ENCODE results near the gene PLPPR3.

The PLPPR3 gene

DNA sequence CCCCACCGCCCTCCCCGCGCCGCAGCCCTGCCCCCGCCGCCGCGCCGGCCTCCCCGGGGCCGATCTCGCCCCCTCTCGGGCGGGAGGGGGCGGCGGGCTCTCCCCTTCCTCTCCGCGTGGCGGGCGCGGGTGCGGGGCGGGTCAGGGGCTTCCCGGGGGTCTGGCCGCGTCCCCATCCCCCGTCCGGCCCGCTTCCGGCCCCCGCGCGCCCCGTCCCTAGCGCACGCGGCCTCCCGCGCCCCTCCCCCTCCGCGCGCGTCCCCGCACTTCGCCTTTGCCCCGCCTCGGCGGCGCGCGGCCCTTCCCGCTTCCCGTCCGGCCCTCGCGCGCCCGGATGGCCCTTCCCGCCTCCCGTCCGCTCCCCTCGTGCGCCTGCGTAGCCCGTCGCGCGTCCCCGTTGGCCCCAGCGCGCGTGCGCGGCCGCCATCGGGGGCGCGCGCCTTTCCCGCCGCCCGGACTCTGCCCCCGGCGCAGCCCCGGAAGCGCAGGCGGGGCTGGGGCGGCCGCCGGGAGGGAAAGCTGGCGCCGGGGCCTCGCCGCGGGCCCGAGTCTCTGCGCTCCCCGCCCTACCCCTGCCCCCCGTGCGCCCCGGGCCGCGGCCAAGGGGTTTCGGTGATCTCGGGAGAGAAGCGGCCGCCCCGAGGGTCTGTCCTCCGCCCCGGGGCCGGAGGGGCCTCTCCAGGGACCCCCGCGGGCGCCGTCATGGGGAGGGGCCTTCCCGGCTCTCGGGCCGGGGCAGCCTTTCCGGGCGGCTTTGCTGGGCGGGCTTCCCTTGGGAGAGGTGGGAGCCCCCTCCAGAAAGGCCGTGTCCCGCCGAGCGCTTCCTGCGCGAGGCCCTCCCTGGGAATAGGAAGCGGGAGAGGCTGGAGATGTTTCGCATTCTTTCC, 24.0 kb downstream of the PLPPR3 start:
- in situ Hi-C loops (cut with MboI; ENCODE audit: low sequenced_read_pairs) = no loop called here

DNA sequence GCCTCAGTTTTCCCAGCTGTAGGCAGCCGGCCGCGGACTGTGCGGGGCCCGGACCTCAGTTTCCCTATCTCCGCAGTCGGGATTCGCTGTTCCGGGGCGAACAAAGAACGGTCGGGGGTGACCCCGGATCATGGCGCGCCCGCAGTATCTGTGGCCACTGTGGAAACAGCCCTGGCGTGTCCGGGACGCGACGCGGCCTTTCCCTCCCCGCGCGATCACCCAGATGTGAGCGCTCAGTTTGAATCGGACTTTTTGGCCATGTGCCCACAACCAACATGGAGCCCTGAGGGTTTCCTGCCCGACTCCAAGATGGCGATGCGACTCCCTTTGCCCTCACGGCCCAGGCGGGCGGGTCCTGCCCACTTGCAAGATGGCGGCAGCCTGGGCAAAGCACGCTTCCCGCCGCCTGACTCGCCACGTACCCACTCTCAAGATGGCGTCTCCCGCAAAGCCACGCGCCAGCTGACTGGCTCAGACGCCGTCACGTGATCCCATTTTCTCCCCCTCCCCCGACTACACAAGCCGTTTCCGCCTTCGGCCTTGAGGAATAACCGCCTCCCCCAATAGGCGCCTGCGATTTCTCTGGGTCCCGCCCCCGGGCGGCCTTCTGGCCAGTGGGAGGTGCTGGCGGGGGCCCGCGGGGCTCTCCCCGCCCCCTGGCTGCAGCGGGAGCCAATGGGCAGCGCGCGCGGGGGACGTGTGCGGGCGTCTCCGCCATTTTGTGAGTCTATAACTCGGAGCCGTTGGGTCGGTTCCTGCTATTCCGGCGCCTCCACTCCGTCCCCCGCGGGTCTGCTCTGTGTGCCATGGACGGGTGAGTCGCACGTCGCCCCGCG, 24.8 kb downstream of the PLPPR3 start, which contains the start of gene PTBP1:
Gene PTBP1, plus strand, starts transcription at position 761 of the 836 bp plus-strand sequence. Its CDS starts 46 bp downstream, at position 807.
- in situ Hi-C loops (cut with MboI; ENCODE audit: low sequenced_read_pairs) = no loop called here

DNA sequence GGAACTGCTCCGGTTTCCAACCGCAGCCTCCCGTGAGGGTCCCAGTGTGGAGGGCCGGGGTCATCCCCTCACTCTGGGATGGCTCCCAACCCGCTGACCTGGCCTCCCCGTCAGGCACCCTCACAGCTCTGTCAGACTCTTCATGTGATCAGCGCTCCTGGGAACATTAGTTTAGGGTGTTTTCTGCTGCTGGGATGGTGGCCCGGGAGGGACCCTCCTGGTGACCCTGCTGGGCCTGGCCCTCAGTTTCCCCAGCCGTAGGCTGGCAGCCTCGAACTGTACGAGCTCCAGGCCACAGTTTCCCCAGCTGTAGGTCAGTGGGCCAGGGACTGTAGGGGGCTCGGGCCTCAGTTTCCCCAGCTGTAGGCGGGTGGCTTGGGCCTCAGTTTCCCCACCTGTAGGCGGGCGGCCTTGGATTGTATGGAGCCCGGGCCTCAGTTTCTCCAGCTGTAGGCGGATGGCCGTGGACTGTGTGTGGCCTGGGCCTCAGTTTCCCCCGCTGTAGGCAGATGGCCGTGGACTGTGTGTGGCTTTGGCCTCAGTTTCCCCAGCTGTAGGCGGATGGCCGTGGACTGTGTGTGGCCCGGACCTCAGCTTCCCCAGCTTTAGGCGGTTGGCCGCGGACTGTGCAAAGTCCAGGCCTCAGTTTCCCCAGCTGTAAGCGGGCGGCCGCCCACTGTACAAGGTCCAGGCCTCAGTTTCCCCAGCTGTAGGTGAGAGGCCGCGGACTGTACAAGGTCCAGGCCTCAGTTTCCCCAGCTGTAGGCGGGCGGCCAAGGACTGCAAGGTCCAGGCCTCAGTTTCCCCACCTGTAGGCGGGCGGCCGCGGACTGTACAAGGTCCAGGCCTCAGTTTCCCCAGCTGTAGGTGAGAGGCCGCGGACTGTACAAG, 25.8 kb downstream of the PLPPR3 start:
- in situ Hi-C loops (cut with MboI; ENCODE audit: low sequenced_read_pairs) = no loop called here

DNA sequence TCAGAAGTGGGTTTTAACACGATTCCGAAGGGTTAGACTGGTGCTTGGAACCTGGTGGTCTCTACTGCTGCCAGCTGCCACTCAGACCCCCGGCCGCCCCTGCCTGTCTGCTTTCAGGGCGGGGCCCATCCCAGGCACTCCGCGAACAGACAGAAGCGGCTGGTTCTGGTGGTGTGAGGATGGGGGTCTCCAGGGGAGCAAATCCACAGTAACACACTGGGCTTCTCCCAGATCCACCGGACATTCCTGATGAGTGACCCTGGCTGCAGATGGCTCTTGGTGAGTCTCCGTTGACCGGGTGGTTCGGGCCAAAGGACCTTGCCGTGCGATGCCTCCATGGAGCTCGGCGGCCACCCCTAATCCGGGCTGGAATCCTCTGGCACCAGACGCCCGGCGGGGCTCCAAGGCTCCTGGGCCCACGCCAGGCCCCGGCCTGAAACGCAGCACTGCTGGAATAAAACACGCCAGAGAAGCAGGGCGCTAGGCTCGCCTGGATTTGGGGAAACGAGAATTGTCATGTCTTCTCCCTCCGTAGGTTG, 26.6 kb downstream of the PLPPR3 start:
- in situ Hi-C loops (cut with MboI; ENCODE audit: low sequenced_read_pairs) = no loop called here

DNA sequence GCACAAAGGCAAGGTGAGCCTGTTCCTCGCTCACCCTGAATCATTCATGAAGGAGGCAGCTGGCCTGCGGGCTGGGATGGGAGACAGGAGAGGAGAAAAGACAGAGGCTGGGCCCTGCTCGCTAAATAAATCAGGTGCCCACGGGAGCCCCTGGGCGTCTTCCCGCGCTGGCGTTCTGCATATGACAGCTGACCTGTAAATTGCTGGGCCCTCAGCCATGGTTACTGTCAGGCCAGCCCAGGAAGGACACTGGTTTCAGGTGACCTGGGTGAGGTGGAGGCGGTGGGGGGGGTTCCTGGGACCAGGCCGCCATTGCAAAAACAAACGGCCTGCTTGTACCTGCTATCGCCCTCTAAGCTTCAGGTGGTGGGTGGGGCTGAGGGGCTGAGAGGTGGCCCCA, 27.9 kb downstream of the PLPPR3 start:
- in situ Hi-C loops (cut with MboI; ENCODE audit: low sequenced_read_pairs) = no loop called here

DNA sequence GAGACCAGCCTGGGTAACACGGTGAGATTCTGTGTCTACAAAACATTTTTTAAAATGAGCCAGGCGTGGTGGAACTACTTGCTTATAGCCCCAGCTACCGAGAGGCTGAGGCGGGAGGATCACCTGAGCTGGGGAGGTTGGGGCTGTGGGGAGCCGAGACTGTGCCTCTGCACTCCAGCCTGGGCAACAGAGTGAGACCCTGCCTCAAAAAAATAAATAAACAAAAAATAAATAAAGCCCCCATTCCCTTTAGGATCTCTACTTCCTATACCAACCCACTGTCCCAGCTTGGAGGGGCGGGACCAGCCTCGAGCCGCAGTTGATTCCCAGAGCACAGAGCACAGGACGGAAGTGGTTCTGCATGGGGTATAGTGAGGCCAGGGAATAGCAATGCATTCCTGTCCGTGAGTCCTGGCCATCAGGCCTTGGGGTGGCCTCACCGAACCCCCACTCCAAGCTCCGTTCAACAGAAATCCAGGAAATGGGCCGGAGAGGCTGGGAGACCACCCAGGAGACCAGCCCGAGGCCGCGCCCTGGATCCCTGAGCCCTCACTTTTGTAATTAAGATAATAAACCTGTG, 29.4 kb downstream of the PLPPR3 start:
- in situ Hi-C loops (cut with MboI; ENCODE audit: low sequenced_read_pairs) = no loop called here

DNA sequence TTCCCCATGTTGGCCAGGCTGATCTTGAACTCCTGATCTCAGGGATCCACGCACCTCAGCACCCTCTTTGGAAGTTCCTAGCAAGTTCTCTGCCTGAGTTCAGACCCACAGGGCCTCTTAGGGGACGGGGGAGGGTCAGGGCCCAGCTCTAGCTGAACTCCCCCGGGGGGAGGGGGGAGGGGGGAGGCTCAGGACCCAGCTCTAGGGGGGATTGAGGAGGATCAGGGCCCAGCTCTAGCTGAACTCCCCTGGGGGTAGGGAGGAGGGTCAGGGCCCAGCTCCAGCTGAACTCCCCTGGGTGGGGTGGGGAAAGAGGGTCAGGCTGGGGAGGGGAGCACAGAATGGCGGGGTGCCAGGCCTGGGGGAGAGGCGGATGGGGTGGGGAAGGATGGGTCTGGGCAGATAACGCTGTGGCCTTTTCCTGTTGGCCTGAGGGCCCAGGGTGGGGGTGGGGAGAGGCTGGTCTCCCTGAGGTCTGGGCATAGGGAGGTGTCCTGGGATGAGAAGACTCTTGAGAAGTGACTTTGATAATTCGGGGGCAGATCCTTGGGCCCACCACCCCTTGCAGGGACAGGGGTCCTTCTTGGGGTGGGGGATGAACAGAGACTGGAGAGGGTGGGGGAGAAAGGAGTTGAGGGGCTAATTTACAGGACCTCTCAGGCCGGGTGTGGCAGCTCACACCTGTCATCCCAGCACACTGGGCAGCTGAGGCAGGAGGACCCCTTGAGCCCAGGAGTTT, 30.0 kb downstream of the PLPPR3 start:
- in situ Hi-C loops (cut with MboI; ENCODE audit: low sequenced_read_pairs) = no loop called here

DNA sequence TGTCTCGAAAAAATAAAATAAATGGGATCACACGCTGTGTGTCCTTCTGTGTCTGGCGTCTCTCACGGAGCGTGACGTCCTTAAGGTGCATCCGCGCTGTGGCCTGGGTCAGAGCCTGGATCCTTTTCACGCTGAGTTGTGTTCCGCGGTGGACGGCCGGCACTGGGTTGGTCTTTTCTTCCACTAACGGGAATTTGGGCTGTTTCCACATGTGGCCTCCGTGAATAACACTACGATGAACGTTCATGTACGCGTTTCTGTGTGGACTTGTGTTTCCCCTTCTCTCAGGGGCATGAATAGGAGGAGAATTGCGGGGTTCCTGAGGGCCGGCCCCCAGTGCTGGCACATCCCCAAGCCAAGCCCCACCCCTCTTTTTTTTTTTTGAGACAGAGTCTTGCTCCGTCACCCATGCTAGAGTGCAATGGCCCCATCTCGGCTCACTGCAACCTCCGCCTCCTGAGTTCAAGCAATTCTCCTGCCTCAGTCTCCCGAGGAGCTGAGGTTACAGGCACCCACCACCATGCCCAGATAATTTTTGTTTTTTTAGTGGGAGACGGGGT, 30.7 kb downstream of the PLPPR3 start:
- in situ Hi-C loops (cut with MboI; ENCODE audit: low sequenced_read_pairs) = no loop called here

DNA sequence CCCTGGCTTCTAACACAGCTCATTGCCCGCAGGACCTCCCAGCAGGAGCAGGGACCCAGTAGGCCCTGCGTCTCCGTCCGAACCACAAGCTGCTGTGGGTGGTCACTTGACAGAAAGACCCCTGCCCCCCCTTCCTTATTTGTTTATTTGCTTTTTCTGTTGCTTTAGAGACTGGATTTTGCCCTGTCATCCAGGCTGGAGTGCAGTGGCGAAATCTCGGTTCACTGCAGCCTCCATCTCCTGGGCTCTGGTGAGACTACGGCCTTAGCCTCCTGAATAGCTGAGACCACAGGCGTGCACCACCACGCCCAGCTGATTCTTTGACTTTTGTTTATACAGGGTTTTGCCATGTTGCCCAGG, 32.1 kb downstream of the PLPPR3 start:
- in situ Hi-C loops (cut with MboI; ENCODE audit: low sequenced_read_pairs) = no loop called here

DNA sequence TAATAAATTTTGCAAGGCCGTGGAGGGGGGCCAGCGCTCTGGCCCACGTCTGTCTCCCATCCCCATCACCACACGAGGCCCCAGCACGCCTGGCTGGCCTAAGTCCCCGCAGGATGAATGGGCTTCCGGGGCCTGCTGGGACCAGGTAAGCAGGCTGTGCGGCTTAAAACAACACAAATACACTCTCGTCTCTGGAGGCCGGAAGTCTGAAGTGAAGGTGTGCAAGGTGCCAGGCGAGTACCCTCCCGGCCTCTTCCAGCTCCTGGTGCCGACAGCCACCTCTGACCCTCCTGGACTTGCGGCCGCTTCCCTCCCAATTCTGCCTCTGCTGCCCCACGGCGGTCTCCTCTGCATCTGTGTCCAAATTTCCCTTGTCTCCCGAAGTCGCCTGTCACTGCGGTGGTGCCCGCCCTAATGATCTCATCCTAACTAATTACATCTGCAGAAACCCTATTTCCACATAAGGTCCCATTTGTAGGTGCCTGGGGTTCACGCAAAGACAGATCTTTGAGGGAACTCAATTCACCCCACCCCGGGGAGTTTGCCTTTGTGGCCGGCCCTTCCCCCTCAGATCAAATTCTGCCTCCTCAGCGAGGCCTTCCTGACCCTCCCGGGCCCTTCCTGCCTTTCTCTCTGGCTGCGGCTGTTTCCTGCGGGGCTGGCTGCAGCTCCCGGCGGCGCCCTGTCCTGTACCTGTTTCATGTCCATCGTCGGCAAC, 32.6 kb downstream of the PLPPR3 start:
- in situ Hi-C loops (cut with MboI; ENCODE audit: low sequenced_read_pairs) = no loop called here

DNA sequence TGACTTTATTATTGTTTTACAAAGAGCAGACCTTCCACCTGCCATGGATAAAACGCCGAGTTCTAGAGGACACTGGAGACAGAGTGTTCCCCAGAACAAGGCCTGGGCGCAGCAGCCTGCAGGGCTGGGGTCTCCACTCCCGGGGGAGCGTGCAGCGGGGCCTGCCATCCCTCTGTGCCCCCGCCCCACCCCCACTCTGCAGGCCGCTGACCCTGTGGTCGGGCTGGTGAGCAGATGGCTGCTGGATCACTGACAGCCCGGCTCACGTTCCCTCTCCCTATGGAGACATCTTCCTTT, 33.1 kb downstream of the PLPPR3 start:
- in situ Hi-C loops (cut with MboI; ENCODE audit: low sequenced_read_pairs) = no loop called here

DNA sequence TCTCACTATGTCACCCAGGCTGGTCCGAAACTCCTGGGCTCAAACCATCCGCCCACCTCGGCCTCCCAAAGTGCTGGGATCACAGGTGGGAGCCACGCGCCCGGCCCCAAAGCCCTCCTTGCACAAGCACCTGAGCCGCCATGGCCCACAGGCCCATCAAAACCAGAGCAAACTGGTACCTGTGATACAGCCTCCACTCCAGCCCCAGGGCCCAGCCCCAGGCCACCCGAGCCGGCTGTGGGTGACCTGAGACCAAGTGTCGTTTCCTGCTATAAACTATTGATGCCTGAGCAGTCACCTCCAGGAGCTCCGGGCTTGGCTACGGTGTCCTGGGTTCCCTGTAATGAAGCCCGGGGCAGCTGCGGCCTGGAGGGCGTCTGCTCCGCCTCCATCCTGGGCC, 34.2 kb downstream of the PLPPR3 start:
- in situ Hi-C loops (cut with MboI; ENCODE audit: low sequenced_read_pairs) = no loop called here

DNA sequence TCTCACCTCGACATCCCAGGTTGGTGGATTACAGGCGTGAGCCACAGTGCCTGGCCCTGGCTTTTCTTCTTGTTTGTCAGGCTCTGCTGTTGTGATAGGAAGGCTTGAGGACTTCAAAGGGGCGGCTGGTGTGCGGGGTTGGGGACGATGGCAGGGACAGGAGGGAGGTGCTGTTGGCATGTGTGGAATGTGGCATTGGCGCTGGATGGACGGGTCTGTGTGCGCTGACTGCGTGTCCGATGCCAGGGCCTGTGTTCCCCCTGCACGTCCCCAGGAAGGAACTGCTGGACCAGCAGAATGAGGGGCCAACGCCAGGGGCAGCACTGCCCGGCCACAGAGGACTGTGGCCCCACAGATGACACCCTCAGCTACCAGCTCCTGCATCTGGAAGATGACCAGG, 37.2 kb downstream of the PLPPR3 start:
- in situ Hi-C loops (cut with MboI; ENCODE audit: low sequenced_read_pairs) = no loop called here

DNA sequence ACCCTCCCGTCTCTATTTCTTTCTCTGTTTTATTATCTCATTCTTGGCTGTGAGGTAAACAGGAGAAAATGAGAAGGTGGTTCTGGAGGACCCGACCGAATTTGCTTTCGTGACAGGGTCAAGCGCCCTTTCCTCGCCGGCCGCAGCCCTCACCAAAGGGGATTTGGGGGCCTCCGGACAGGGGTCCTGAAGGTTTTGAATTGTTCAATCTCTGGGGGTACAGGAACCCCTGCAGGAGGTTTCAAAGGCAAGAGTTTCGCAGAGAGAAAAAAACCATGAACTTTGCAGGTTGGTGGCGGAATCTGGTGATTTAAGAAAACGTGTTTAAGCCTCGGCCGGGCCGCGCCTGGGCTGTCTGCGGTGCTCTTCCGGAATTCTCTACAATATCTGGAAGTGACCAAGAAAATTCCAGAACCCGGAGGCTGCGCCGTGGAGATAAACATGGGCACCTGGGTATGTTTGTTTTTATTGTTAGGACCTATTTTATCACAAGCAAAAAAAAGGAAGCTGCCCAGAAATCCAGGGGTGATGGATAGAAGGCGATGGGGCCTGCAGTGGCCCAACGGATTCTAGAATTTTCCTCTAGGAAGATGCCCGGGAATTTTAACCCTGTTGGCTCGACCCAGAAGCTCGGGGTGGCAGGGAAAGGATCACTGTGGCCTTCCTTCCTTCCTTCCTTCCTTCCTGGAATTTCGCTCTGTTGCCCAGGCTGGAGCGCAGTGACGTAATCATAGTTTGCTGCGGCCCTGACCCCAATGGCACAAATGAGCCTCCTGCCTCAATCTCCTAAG, 38.7 kb downstream of the PLPPR3 start:
- in situ Hi-C loops (cut with MboI; ENCODE audit: low sequenced_read_pairs) = no loop called here

DNA sequence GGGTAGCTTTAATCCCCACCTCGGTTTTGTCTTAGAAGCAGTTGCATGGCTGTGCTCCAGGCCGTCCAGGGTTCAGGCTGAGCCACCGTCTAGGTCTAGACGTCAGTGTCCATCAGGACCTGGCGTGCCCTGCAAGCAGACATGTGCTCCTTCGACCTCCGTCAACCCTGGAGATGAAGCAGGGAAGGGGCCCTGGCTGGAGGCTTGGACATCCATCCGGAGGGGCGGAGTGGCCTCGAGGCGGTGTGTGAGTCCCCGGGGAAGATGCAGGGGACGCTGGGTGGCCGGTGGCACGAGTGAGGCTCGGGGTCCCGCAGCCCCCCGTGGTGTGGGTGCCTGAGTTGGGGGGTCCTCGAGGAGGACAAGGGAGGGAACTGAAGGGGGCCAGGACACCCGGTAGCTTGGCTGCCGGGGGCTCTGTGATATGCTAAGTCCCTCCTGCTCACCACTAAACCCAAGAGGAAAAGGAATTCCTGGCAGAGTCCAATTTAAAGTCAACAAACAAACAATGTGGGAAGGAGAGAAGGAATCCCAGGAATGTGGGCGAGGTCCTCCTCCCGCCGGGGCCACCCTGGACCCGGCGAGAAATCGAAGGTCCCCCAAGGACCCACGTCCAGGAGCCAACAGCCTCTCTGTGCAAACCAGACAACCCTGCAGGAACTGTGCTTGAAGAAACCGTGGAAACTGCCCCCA, 39.4 kb downstream of the PLPPR3 start:
- in situ Hi-C loops (cut with MboI; ENCODE audit: low sequenced_read_pairs) = no loop called here

DNA sequence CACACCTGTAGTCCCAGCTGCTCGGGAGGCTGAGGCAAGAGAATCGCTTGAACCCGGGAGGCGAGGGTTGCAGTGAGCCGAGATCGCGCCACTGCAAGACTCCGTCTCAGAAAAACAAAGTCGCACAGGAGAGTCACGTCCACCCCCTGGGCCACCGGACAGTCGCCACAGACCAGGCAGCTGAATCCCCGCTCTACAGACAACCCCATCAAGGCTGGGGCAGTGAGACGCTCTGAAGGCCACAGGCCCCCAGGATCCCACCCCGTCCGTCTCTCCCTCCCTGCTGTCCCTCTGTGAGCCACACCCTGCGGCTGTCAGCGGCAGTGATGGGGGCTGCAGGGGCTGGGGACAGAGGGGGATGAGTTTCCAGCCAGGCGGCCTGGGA, 40.0 kb downstream of the PLPPR3 start:
- in situ Hi-C loops (cut with MboI; ENCODE audit: low sequenced_read_pairs) = no loop called here

DNA sequence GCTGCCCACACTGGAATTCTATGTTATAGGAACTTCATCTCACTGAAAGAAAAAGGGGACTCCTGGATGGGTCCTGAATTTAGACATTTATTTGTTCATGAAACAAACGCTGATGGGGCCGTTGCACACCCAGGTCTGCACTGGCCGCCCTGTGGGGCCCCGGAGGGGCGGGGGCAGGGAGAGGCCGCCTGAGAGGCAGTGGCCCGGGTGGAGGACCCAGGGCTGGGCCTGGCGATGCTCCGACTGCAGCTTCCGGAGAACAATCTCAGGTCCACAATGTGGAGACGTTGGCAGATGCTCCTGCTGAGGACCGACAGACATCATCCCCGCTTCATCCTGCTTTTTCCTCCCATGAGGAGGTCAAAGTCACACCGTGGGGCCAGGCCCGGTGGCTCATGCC, 40.8 kb downstream of the PLPPR3 start:
- in situ Hi-C loops (cut with MboI; ENCODE audit: low sequenced_read_pairs) = no loop called here

Measured in HL-60/S4 (cell line).